Posterior vena cava (tissue), 2 donors: ENCODE data around the gene EEF1E1. TPM values are rescaled to one million over a fixed set of nuclear protein-coding genes. Genes with fewer than 3 reads are reported as not detected.

Source experiments
- total RNA-seq, 2 donors: library from RNA; stranded (reverse); fragmentation: NEBNext Ultra II Directional; extraction: Animal tissue kit (Norgen Biotek cat#: 25700); gene quantifications; one replicate each; pipeline ENCODE4 v1.2.1, GENCODE V29; 2021
- donor health status: DM: yes; HTN: yes; CAD: no.
- donor health status: DM: yes; HTN: yes; CAD: no.

EEF1E1 gene
- total RNA-seq, 2 donors from 2014 or later: 16.0 to 22.3 TPM

Other genes starting within 250 kb of the EEF1E1 start
- 100 to 1,000 TPM in 1 of 2 donors, 10 to 100 TPM in 1; 98.2 to 122 TPM for gene TXNDC5, start 191.8 kb downstream of the EEF1E1 start, total RNA-seq
- gene BLOC1S5, start 38.2 kb downstream of the EEF1E1 start, total RNA-seq: 10 to 100 TPM in 1 of 2 donors, 1 to 10 TPM in 1; 9.5 to 12.0 TPM